ENCODE results near the gene TOR1A.

TOR1A gene

GRCh38 chr9:129848712-129849441, 24.9 kb upstream of the TOR1A start:
- no peaks in the 10 kb centered on the region for H3K9me3 ChIP-seq (replicated peaks in 1 of 2; ENCODE audit: control insufficient read depth in 2 of 2, insufficient read depth in 1 of 2, low read depth in 1 of 2, low read length in 2 of 2)
- no peak overlapping the region for H2AK5ac ChIP-seq (ENCODE audit: low read depth, low read length)
- H3K23ac ChIP-seq (ENCODE audit: low read depth, low read length, poor library complexity): no peak overlapping the region
- WGBS, 2 donors (ENCODE audit: extremely low coverage in 2 of 2, insufficient read length in 2 of 2, insufficient replicate concordance in 1 of 2): no CpG with 5 or more reads among the region's 4 CpGs
- H2BK120ac ChIP-seq (ENCODE audit: low read depth, low read length): no peak overlapping the region
- H4K8ac ChIP-seq (ENCODE audit: low read depth, low read length): no peak overlapping the region
- H2AFZ ChIP-seq (ENCODE audit: low read length): no peak overlapping the region
- H3K79me1 ChIP-seq (ENCODE audit: low read depth, low read length): no peaks in the 10 kb centered on the region
- no peak for DNase-seq (ENCODE audit: low spot score)
- H2BK15ac ChIP-seq (ENCODE audit: low read length): no peak overlapping the region
- no peak overlapping the region for H3K4ac ChIP-seq (ENCODE audit: low read length)
- no peaks in the 10 kb centered on the region for H3K27me3 ChIP-seq (ENCODE audit: control insufficient read depth in 3 of 3, insufficient read depth in 3 of 3, low read depth in 1 of 3, low read length in 3 of 3)
- no peak overlapping the region for H4K91ac ChIP-seq (ENCODE audit: low read depth, low read length, poor library complexity)
- peaks cover 5 to 36% of the 10 kb centered on the region in 2 donors for H3K36me3 ChIP-seq (replicated peaks in 1 of 2; ENCODE audit: control insufficient read depth in 2 of 2, insufficient read depth in 2 of 2, low read length in 2 of 2)
- no peak overlapping the region for H3K4me2 ChIP-seq (ENCODE audit: insufficient read depth, low read length, poor library complexity, severe bottlenecking)
- no peak overlapping the region for H3K18ac ChIP-seq (ENCODE audit: low read length)
- no peak overlapping the region for H3K4me3 ChIP-seq (ENCODE audit: low read length in 2 of 2)
- H2BK12ac ChIP-seq (ENCODE audit: low read length): no peak overlapping the region
- H3K14ac ChIP-seq (ENCODE audit: low read length): no peak overlapping the region
- H3K27ac ChIP-seq (replicated peaks; ENCODE audit: low read length): no peak overlapping the region
- H3K9ac ChIP-seq (ENCODE audit: low read depth, low read length, poor library complexity): no peak overlapping the region
- H3K4me1 ChIP-seq (ENCODE audit: control insufficient read depth in 2 of 2, insufficient read depth in 1 of 2, low read depth in 1 of 2, low read length in 2 of 2): no peaks in the 10 kb centered on the region
- no peak overlapping the region for H2BK5ac ChIP-seq (ENCODE audit: low read length)

GRCh38 chr9:129845373-129845772, 21.4 kb upstream of the TOR1A start:
- H3K9me3 ChIP-seq (replicated peaks in 1 of 2; ENCODE audit: control insufficient read depth in 2 of 2, insufficient read depth in 1 of 2, low read depth in 1 of 2, low read length in 2 of 2): no peaks in the 10 kb centered on the region
- no peak overlapping the region for H2BK5ac ChIP-seq (ENCODE audit: low read length)
- no peak overlapping the region for H3K4me2 ChIP-seq (ENCODE audit: insufficient read depth, low read length, poor library complexity, severe bottlenecking)
- H2BK15ac ChIP-seq (ENCODE audit: low read length): no peak overlapping the region
- H3K36me3 ChIP-seq (replicated peaks in 1 of 2; ENCODE audit: control insufficient read depth in 2 of 2, insufficient read depth in 2 of 2, low read length in 2 of 2): peaks cover 0 to 5% of the 10 kb centered on the region in 2 donors
- no peak overlapping the region for H3K27ac ChIP-seq (replicated peaks; ENCODE audit: low read length)
- H3K4me3 ChIP-seq (ENCODE audit: low read length in 2 of 2): no peak overlapping the region
- no peaks in the 10 kb centered on the region for H3K79me1 ChIP-seq (ENCODE audit: low read depth, low read length)
- no peak overlapping the region for H4K91ac ChIP-seq (ENCODE audit: low read depth, low read length, poor library complexity)
- no peak overlapping the region for H4K8ac ChIP-seq (ENCODE audit: low read depth, low read length)
- no peak overlapping the region for H2BK120ac ChIP-seq (ENCODE audit: low read depth, low read length)
- no peak overlapping the region for H2AK5ac ChIP-seq (ENCODE audit: low read depth, low read length)
- H3K27me3 ChIP-seq (ENCODE audit: control insufficient read depth in 3 of 3, insufficient read depth in 3 of 3, low read depth in 1 of 3, low read length in 3 of 3): no peaks in the 10 kb centered on the region
- H3K4me1 ChIP-seq (ENCODE audit: control insufficient read depth in 2 of 2, insufficient read depth in 1 of 2, low read depth in 1 of 2, low read length in 2 of 2): peaks cover 0 to 9% of the 10 kb centered on the region in 2 donors
- no peak overlapping the region for H3K23ac ChIP-seq (ENCODE audit: low read depth, low read length, poor library complexity)
- no peak for DNase-seq (ENCODE audit: low spot score)
- H3K18ac ChIP-seq (ENCODE audit: low read length): no peak overlapping the region
- H2BK12ac ChIP-seq (ENCODE audit: low read length): no peak overlapping the region
- no peak overlapping the region for H3K14ac ChIP-seq (ENCODE audit: low read length)
- no peak overlapping the region for H3K4ac ChIP-seq (ENCODE audit: low read length)
- WGBS, 2 donors (ENCODE audit: extremely low coverage in 2 of 2, insufficient read length in 2 of 2, insufficient replicate concordance in 1 of 2): no CpG with 5 or more reads among the region's 2 CpGs
- H2AFZ ChIP-seq (ENCODE audit: low read length): no peak overlapping the region
- no peak overlapping the region for H3K9ac ChIP-seq (ENCODE audit: low read depth, low read length, poor library complexity)

- Histone ChIP-seq H2BK5ac (ENCODE audit: low read length) (no peak overlapping the region), H2AK5ac (ENCODE audit: low read depth, low read length) (no peak overlapping the region), H4K91ac (ENCODE audit: low read depth, low read length, poor library complexity) (no peak overlapping the region), H3K14ac (ENCODE audit: low read length) (no peak overlapping the region), H2BK12ac (ENCODE audit: low read length) (no peak overlapping the region), H4K8ac (ENCODE audit: low read depth, low read length) (peak overlapping the region; percentile 70), H2AFZ (ENCODE audit: low read length) (no peak overlapping the region), H2BK15ac (ENCODE audit: low read length) (no peak overlapping the region), H3K23ac (ENCODE audit: low read depth, low read length, poor library complexity) (no peak overlapping the region), H3K9ac (ENCODE audit: low read depth, low read length, poor library complexity) (no peak overlapping the region), H3K18ac (ENCODE audit: low read length) (no peak overlapping the region), H3K4ac (ENCODE audit: low read length) (no peak overlapping the region), H3K4me1 (ENCODE audit: control insufficient read depth in 2 of 2, insufficient read depth in 1 of 2, low read depth in 1 of 2, low read length in 2 of 2) (peaks cover 4 to 11% of the 10 kb centered on the region in 2 donors), H3K4me2 (ENCODE audit: insufficient read depth, low read length, poor library complexity, severe bottlenecking) (no peak overlapping the region), H3K79me1 (ENCODE audit: low read depth, low read length) (peaks cover 2% of the 10 kb centered on the region), H3K27ac (replicated peaks; ENCODE audit: low read length) (no peak overlapping the region), H3K36me3 (replicated peaks in 1 of 2; ENCODE audit: control insufficient read depth in 2 of 2, insufficient read depth in 2 of 2, low read length in 2 of 2) (peaks cover 2 to 8% of the 10 kb centered on the region in 2 donors), H3K9me3 (replicated peaks in 1 of 2; ENCODE audit: control insufficient read depth in 2 of 2, insufficient read depth in 1 of 2, low read depth in 1 of 2, low read length in 2 of 2) (no peaks in the 10 kb centered on the region), H3K27me3 (ENCODE audit: control insufficient read depth in 3 of 3, insufficient read depth in 3 of 3, low read depth in 1 of 3, low read length in 3 of 3) (no peaks in the 10 kb centered on the region), H3K4me3 (ENCODE audit: low read length in 2 of 2) (no peak overlapping the region), H2BK120ac (ENCODE audit: low read depth, low read length) (no peak overlapping the region)
- no CpG with 5 or more reads among the region's 4 CpGs for WGBS, 2 donors (ENCODE audit: extremely low coverage in 2 of 2, insufficient read length in 2 of 2, insufficient replicate concordance in 1 of 2)
- no peak for DNase-seq (ENCODE audit: low spot score)
Measured at GRCh38 chr9:129841071-129841470, 17.1 kb upstream of the TOR1A start.

- no peak overlapping the region for H3K4me2 ChIP-seq (ENCODE audit: insufficient read depth, low read length, poor library complexity, severe bottlenecking)
- peaks cover 4 to 12% of the 10 kb centered on the region in 2 donors for H3K4me1 ChIP-seq (ENCODE audit: control insufficient read depth in 2 of 2, insufficient read depth in 1 of 2, low read depth in 1 of 2, low read length in 2 of 2)
- H3K79me1 ChIP-seq (ENCODE audit: low read depth, low read length): peaks cover 2% of the 10 kb centered on the region
- no peak overlapping the region for H4K8ac ChIP-seq (ENCODE audit: low read depth, low read length)
- H3K14ac ChIP-seq (ENCODE audit: low read length): no peak overlapping the region
- H3K27me3 ChIP-seq (ENCODE audit: control insufficient read depth in 3 of 3, insufficient read depth in 3 of 3, low read depth in 1 of 3, low read length in 3 of 3): no peaks in the 10 kb centered on the region
- peaks cover 2 to 8% of the 10 kb centered on the region in 2 donors for H3K36me3 ChIP-seq (replicated peaks in 1 of 2; ENCODE audit: control insufficient read depth in 2 of 2, insufficient read depth in 2 of 2, low read length in 2 of 2)
- no peak overlapping the region for H2BK12ac ChIP-seq (ENCODE audit: low read length)
- no peak overlapping the region for H3K4ac ChIP-seq (ENCODE audit: low read length)
- WGBS, 2 donors (ENCODE audit: extremely low coverage in 2 of 2, insufficient read length in 2 of 2, insufficient replicate concordance in 1 of 2): no CpG with 5 or more reads among the region's 8 CpGs
- no peak overlapping the region for H3K27ac ChIP-seq (replicated peaks; ENCODE audit: low read length)
- no peak for DNase-seq (ENCODE audit: low spot score)
- H2AFZ ChIP-seq (ENCODE audit: low read length): no peak overlapping the region
- no peak overlapping the region for H2BK5ac ChIP-seq (ENCODE audit: low read length)
- H3K18ac ChIP-seq (ENCODE audit: low read length): no peak overlapping the region
- H2BK120ac ChIP-seq (ENCODE audit: low read depth, low read length): no peak overlapping the region
- H3K4me3 ChIP-seq (ENCODE audit: low read length in 2 of 2): no peak overlapping the region
- peak overlapping the region; percentile 52 for H3K23ac ChIP-seq (ENCODE audit: low read depth, low read length, poor library complexity)
- no peaks in the 10 kb centered on the region for H3K9me3 ChIP-seq (replicated peaks in 1 of 2; ENCODE audit: control insufficient read depth in 2 of 2, insufficient read depth in 1 of 2, low read depth in 1 of 2, low read length in 2 of 2)
- H2BK15ac ChIP-seq (ENCODE audit: low read length): no peak overlapping the region
- H2AK5ac ChIP-seq (ENCODE audit: low read depth, low read length): no peak overlapping the region
- no peak overlapping the region for H4K91ac ChIP-seq (ENCODE audit: low read depth, low read length, poor library complexity)
- H3K9ac ChIP-seq (ENCODE audit: low read depth, low read length, poor library complexity): no peak overlapping the region
Measured at GRCh38 chr9:129840034-129840433, 16.1 kb upstream of the TOR1A start.

All from neuronal stem cell (in vitro differentiated cells).